ENCODE data around the gene MYOF. TPM values are rescaled to one million over a fixed set of nuclear protein-coding genes. Genes with fewer than 3 reads are reported as not detected.

The MYOF gene
- total RNA-seq, 4 donors from 2014 or later, result 4.1 to 10.3 (median 6.3) TPM

DNA sequence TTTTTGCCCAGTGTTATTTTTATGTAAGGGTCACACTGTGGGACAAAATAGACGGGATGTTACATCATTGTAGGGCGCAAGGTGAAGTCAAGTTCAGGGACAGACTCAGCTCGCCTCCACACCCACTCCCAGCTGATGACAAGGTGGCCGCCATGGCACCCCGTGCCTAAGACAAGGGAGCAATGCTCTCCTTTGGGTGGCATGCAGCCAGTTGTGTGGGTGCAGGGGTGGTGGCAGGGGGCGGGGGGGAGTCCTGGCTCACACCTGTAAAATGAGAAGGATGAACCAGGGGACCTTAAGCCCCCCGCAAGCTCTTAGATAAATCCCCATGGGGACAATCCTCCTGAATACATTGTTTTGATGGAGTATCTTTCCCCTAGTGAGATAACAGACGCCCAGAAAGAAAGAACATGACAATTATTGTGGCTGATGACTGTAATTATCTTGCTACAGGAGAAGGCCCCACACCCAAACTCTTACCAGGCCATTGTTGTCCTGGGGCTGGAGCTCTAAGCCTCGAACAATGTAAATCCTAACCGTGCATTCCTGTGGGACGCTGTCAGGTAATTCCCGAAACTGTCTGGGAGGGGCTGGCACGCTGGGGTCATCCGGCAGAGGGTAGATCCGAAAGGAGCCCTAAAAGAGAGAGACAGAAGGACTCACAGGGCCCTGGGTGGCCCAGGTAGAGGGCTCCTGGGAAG lies 148.7 kb downstream of the MYOF start:
- H3K27ac ChIP-seq, result no peak overlapping the region
- DNase-seq, result no peak
- ATAC-seq, result no peak
- no peak overlapping the region for H3K4me3 ChIP-seq
- peaks cover 0 to 5% of the 10 kb centered on the region in 2 donors for H3K36me3 ChIP-seq
- in situ Hi-C loops (cut with MboI; ENCODE audit: low sequenced_read_pairs in 4 of 4), result no loop called here
- H3K9me3 ChIP-seq, result no peaks in the 10 kb centered on the region
- no peaks in the 10 kb centered on the region for H3K4me1 ChIP-seq
- intact Hi-C loops (cut with DNase I; ENCODE audit: low total_unique reads), result no loop called here
- TF ChIP-seq POLR2A (IDR thresholded peaks at IDR 0.05), result no peak
- no peak for TF ChIP-seq CTCF (IDR thresholded peaks at IDR 0.05 in 4 of 5, conservative IDR thresholded peaks at IDR 0.05 in 1 of 5)
- H3K27me3 ChIP-seq, result no peaks in the 10 kb centered on the region

DNA sequence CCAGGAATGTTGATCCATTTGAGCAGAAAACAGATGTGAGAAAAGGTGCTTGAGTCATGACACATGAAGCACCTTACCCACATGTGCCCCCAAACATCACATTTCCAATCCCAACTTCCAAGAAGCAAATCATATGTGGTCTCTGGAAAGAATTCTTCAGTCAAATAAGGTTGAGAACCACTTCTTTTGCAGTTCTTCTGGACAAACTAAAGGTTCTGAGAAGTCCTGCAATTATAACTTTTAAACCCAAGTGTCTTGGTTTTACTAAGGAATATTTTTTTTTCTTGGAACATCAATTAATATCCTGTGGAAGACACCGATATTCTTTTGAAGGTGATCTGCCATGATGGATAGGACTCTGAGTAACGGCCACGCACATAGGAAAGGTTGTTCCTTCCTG lies 151.3 kb downstream of the MYOF start:
- Histone ChIP-seq H3K27ac (no peak overlapping the region), H3K27me3 (no peaks in the 10 kb centered on the region), H3K9me3 (no peaks in the 10 kb centered on the region), H3K4me3 (no peak overlapping the region), H3K36me3 (peaks cover 0 to 5% of the 10 kb centered on the region in 2 donors), H3K4me1 (no peaks in the 10 kb centered on the region)
- ATAC-seq, result no peak
- TF ChIP-seq POLR2A (IDR thresholded peaks at IDR 0.05) (no peak), CTCF (IDR thresholded peaks at IDR 0.05 in 4 of 5, conservative IDR thresholded peaks at IDR 0.05 in 1 of 5) (no peak)
- intact Hi-C loops (cut with DNase I; ENCODE audit: low total_unique reads), result no loop called here
- in situ Hi-C loops (cut with MboI; ENCODE audit: low sequenced_read_pairs in 4 of 4), result no loop called here
- DNase-seq, result no peak

DNA sequence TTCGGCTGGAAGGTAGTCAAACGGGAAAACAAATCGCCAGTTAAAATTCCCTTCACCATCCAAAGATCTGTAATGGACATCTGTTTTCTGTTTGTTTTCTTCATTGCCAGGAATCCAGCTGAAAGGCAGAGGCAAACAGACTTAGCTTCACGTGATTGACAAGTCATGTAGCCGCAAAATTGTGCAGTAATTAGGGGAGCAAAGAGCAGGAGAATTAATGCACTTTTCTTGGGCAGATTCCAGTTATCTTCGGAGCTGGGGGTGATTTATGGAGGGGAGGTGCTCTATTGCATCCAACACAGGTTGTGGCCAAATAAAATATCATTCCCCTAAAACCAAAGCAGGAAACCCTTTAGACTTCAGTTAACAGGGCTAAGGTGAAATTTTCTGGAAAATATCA lies 162.2 kb downstream of the MYOF start:
- Histone ChIP-seq H3K36me3 (no peaks in the 10 kb centered on the region), H3K27ac (no peak overlapping the region), H3K4me3 (no peak overlapping the region), H3K4me1 (no peaks in the 10 kb centered on the region), H3K9me3 (no peaks in the 10 kb centered on the region), H3K27me3 (no peaks in the 10 kb centered on the region)
- intact Hi-C loops (cut with DNase I; ENCODE audit: low total_unique reads), result no loop called here
- TF ChIP-seq POLR2A (IDR thresholded peaks at IDR 0.05) (no peak), CTCF (IDR thresholded peaks at IDR 0.05 in 4 of 5, conservative IDR thresholded peaks at IDR 0.05 in 1 of 5) (no peak)
- DNase-seq, result no peak
- no peak for ATAC-seq
- in situ Hi-C loops (cut with MboI; ENCODE audit: low sequenced_read_pairs in 4 of 4), result no loop called here

DNA sequence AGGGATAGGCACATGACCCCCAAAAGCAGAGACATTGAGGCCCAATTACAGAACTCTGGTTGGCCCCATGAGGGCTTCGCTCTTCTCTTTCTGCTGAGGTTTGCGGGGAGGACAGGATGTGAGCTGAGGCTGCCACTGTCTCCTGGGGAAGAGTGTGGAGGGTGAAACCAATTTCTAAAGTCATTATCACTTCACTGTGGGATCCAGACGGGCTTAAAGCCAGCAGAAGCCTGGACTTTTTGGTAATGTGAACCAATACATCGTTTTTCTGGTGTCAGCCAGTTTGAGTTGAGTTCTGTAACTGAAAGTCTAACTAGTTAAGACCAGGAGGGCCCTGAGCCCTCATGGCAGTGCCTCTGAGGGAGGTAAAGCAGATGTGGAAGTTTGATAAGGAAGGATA lies 163.0 kb downstream of the MYOF start:
- intact Hi-C loops (cut with DNase I; ENCODE audit: low total_unique reads) (no loop called here), in situ Hi-C loops (cut with MboI; ENCODE audit: low sequenced_read_pairs in 4 of 4) (no loop called here)
- no peaks in the 10 kb centered on the region for H3K4me1 ChIP-seq

More for the DNA sequence above, 163.0 kb downstream of the MYOF start:
- H3K36me3 ChIP-seq, result no peaks in the 10 kb centered on the region
- DNase-seq, result no peak
- H3K27ac ChIP-seq, result no peak overlapping the region
- H3K27me3 ChIP-seq, result no peaks in the 10 kb centered on the region
- no peak for TF ChIP-seq CTCF (IDR thresholded peaks at IDR 0.05 in 4 of 5, conservative IDR thresholded peaks at IDR 0.05 in 1 of 5)
- TF ChIP-seq POLR2A (IDR thresholded peaks at IDR 0.05), result no peak
- H3K9me3 ChIP-seq, result no peaks in the 10 kb centered on the region
- no peak overlapping the region for H3K4me3 ChIP-seq
- no peak for ATAC-seq
